ENCODE data around the gene CYLD.

GRCh38 chr16:50762241-50762640 is 20.4 kb downstream of the CYLD start:
- TF ChIP-seq CTCF (IDR thresholded peaks at IDR 0.05): no peak
- no peak for TF ChIP-seq POLR2A (IDR thresholded peaks at IDR 0.05)

Measured in vagina (tissue), 2 donors.